Hippocampal formation (tissue), 2 donors: Measurements from ENCODE around the gene FAAP20.

Source experiments
- DNase-seq, 2 donors: peaks; one replicate each; lab custom pipeline; 2025; lab: John Stamatoyannopoulos, UW

The FAAP20 gene

GRCh38 chr1:2229911-2230731 lies 35.5 kb upstream of the FAAP20 start:
- DNase-seq = peak in 1 of 2 donors; percentile 53

- DNase-seq = peak; percentile 72 to 78
Observed at GRCh38 chr1:2229037-2229864, 34.7 kb upstream of the FAAP20 start.

- DNase-seq = no peak
Observed at GRCh38 chr1:2228694-2229036, 34.1 kb upstream of the FAAP20 start.

- DNase-seq = no peak
Observed at GRCh38 chr1:2228157-2228594, 33.6 kb upstream of the FAAP20 start, which contains the start of gene SKI. Gene SKI, plus strand, starts transcription at chr1:2228319. Its CDS starts 448 bp downstream, at chr1:2228767.

GRCh38 chr1:2227346-2228156 lies 33.0 kb upstream of the FAAP20 start:
- peak; percentile 89 to 95 for DNase-seq

GRCh38 chr1:2226525-2227345 lies 32.2 kb upstream of the FAAP20 start:
- DNase-seq = no peak

GRCh38 chr1:2224631-2225428 lies 30.3 kb upstream of the FAAP20 start:
- no peak for DNase-seq

GRCh38 chr1:2224170-2224584 lies 29.6 kb upstream of the FAAP20 start:
- no peak for DNase-seq

GRCh38 chr1:2221271-2221670 lies 26.7 kb upstream of the FAAP20 start:
- DNase-seq = no peak

- no peak for DNase-seq
Observed at GRCh38 chr1:2216767-2217058, 22.1 kb upstream of the FAAP20 start.

GRCh38 chr1:2215909-2216766 lies 21.6 kb upstream of the FAAP20 start:
- DNase-seq = no peak

GRCh38 chr1:2215329-2215728 lies 20.8 kb upstream of the FAAP20 start:
- DNase-seq = no peak

GRCh38 chr1:2214541-2215241 lies 20.1 kb upstream of the FAAP20 start:
- DNase-seq = peak in 1 of 2 donors; percentile 15

- peak; percentile 24 to 36 for DNase-seq
Observed at GRCh38 chr1:2213576-2214505, 19.3 kb upstream of the FAAP20 start.

- DNase-seq = peak; percentile 64 to 80
Observed at GRCh38 chr1:2212532-2213491, 18.2 kb upstream of the FAAP20 start.

GRCh38 chr1:2212274-2212531 lies 17.6 kb upstream of the FAAP20 start:
- no peak for DNase-seq

- DNase-seq = no peak
Observed at GRCh38 chr1:2210786-2211185, 16.2 kb upstream of the FAAP20 start.
